A549 (cell line): ENCODE data around the gene ENPP4. TPM values are rescaled to one million over a fixed set of nuclear protein-coding genes. Genes with fewer than 3 reads are reported as not detected.
"Not testable (repeated sequence)": the region's sequence is repeated elsewhere in the genome, so short reads cannot be mapped to it uniquely, and the experiment has no call there.

Experiments
- ATAC-seq, 2 experiments: fragments of 200-7000 bp in 1 of 2; fragments of >200 bp in 1 of 2; cut with Nextera tagmentation in 1 of 2; cut with Tn5 transposase in 1 of 2; 3 replicates each; pipeline versions ENCODE4 v1.8.0 to v1.9.1; 2018 to 2020; ENCODE audit warnings: mild to moderate bottlenecking in 1 of 2, moderate library complexity in 1 of 2
- CTCF ChIA-PET: fragments of 300-600 bp; sonication (Branson Sonifier 250); formaldehyde crosslinking; extraction: SDS; loops from one replicate; lab custom pipeline; 2021; ENCODE audit warnings: antibody characterized with exemption, inconsistent platforms; lab: Yijun Ruan, JAX
- POLR2A ChIA-PET: fragments of 350-600 bp; formaldehyde crosslinking; extraction: SDS; loops from one replicate; lab custom pipeline; 2021; ENCODE audit warnings: antibody characterized with exemption, inconsistent platforms; lab: Yijun Ruan, JAX
- DNase-seq, 2 experiments: peaks; one replicate each; pipeline versions ENCODE4 v3.0.0 to v3.0.0-alpha.2; 2011 to 2016; ENCODE audit warnings: low read depth in 1 of 2, low spot score in 1 of 2
- FAIRE-seq: peaks from 2 replicates; lab custom pipeline; 2011; peaks lifted over from hg19 to GRCh38; lab: Jason Lieb, UNC
- H3K27ac ChIP-seq, 2 experiments: fragments of >200 bp; sonication (Bioruptor Twin); formaldehyde crosslinking; 3 replicates each; pipeline ENCODE4 v1.5.1; 2016 to 2017
- H3K4me1 ChIP-seq: fragments of >200 bp; sonication (Bioruptor Twin); formaldehyde crosslinking; 3 replicates; pipeline ENCODE4 v1.6.1; 2016
- H3K4me2 ChIP-seq: fragments of >200 bp; sonication (Bioruptor Twin); formaldehyde crosslinking; 3 replicates; pipeline ENCODE4 v1.6.1; 2016
- H3K4me3 ChIP-seq: fragments of >200 bp; sonication (Bioruptor Twin); formaldehyde crosslinking; 3 replicates; pipeline ENCODE4 v1.5.1; 2016
- H3K9me3 ChIP-seq: fragments of >200 bp; sonication (Bioruptor Twin); formaldehyde crosslinking; 3 replicates; pipeline ENCODE4 v1.6.1; 2016
- BCL3 ChIP-seq: fragments of >200 bp; sonication (Bioruptor Twin); formaldehyde crosslinking; IDR thresholded peaks from 3 replicates; pipeline ENCODE4 v1.6.1; 2016
- BHLHE40 ChIP-seq: IDR thresholded peaks from 2 replicates; pipeline ENCODE4 v1.6.1; 2012; ENCODE audit warnings: low read depth, low read length, inconsistent platforms
- FOSL2 ChIP-seq, 2 experiments: fragments of 450-650 bp in 1 of 2; fragments of >200 bp in 1 of 2; sonication (Bioruptor Twin) in 1 of 2; formaldehyde crosslinking; IDR thresholded peaks; 2 replicates each; pipeline versions ENCODE4 v1.5.0 to v1.6.1; 2016 to 2020; ENCODE audit warnings: mild to moderate bottlenecking in 1 of 2, moderate library complexity in 1 of 2
- HOXB5 ChIP-seq: fragments of 250-450 bp; sonication (Bioruptor Pico); IDR thresholded peaks from 2 replicates; pipeline ENCODE4 v1.5.0; 2020; ENCODE audit warnings: mild to moderate bottlenecking, moderate library complexity
- JUNB ChIP-seq: fragments of >200 bp; sonication (Bioruptor Twin); formaldehyde crosslinking; IDR thresholded peaks from 2 replicates; pipeline ENCODE4 v1.6.1; 2016
- MAFK ChIP-seq: fragments of 450-650 bp; IDR thresholded peaks from 2 replicates; pipeline ENCODE4 v1.6.1; 2014; ENCODE audit not compliant: partially characterized antibody
- NPAS2 ChIP-seq: fragments of 250-450 bp; sonication (Bioruptor Pico); IDR thresholded peaks from 2 replicates; pipeline ENCODE4 v1.8.0; 2022; ENCODE audit warnings: mild to moderate bottlenecking, moderate library complexity, borderline replicate concordance
- PHF8 ChIP-seq: fragments of 200-600 bp; sonication (generic); IDR thresholded peaks from 2 replicates; pipeline ENCODE4 v1.6.1; 2016; ENCODE audit warnings: low read depth, mild to moderate bottlenecking, antibody characterized with exemption, moderate library complexity, borderline replicate concordance
- POLR2A ChIP-seq: IDR thresholded peaks from 2 replicates; pipeline ENCODE4 v1.6.1; 2012; ENCODE audit warnings: mild to moderate bottlenecking, low read length
- RFX5 ChIP-seq: fragments of 450-650 bp; IDR thresholded peaks from 2 replicates; pipeline ENCODE4 v1.7.1; 2014; ENCODE audit warnings: antibody characterized with exemption, mild to moderate bottlenecking, moderate library complexity
- RNF2 ChIP-seq: fragments of 200-600 bp; sonication (generic); IDR thresholded peaks from 2 replicates; pipeline ENCODE4 v1.6.1; 2016; ENCODE audit warnings: low read depth, mild to moderate bottlenecking, antibody characterized with exemption, moderate library complexity, borderline replicate concordance
- SMC3 ChIP-seq: fragments of >200 bp; sonication (Bioruptor Twin); formaldehyde crosslinking; IDR thresholded peaks from 3 replicates; pipeline ENCODE4 v1.6.1; 2018; ENCODE audit warnings: inconsistent platforms
- ZNF302 ChIP-seq: fragments of 250-450 bp; sonication (Bioruptor Pico); IDR thresholded peaks from 2 replicates; pipeline ENCODE4 v1.9.0; 2021; ENCODE audit warnings: inconsistent platforms, mild to moderate bottlenecking, moderate library complexity
- WGBS: methylation state at CpG from one replicate; pipeline ENCODE4 v1.1.6; 2017; ENCODE audit errors: missing lambda C conversion rate; 5-methylcytosine and 5-hydroxymethylcytosine counted together
- polyA plus RNA-seq, 4 experiments: library from polyadenylated mRNA; depleted of rRNA in 3 of 4; stranded (reverse); fragments of >200 nt; fragmentation: RNase III in 1 of 4; extraction: RNeasy Plus Mini Kit Qiagen cat#74134 plus additional on column Dnase treatment in 1 of 4; gene quantifications; 2 replicates in 3 of 4; 3 replicates in 1 of 4; pipeline ENCODE4 v1.2.3, GENCODE V29; 2011 to 2017
- TF ChIP-seq, protein P1 (sequence below): IDR thresholded peaks from 2 replicates; pipeline ENCODE4 v1.6.1; 2012; ENCODE audit warnings: low read depth, borderline replicate concordance
- TF ChIP-seq, protein P2 (sequence below): fragments of 250-450 bp; sonication (Bioruptor Pico); IDR thresholded peaks from 2 replicates; pipeline ENCODE4 v1.5.0; 2020; ENCODE audit warnings: low read depth, mild to moderate bottlenecking, moderate library complexity

Gene ENPP4
- polyA plus RNA-seq, 2 of the 4 experiments (the other 2 are of a cell fraction): 0.65 to 1.0 TPM

GRCh38 chr6:46138281-46138680, 8.5 kb downstream of the ENPP4 start:
- POLR2A ChIA-PET: no interaction called here
- 0% methylated on average over 1 of the region's 1 CpG for WGBS
- CTCF ChIA-PET: no interaction called here
- no peak for ATAC-seq
- Histone ChIP-seq H3K4me1 (no peaks in the 10 kb centered on the region), H3K4me2 (no peak overlapping the region), H3K27ac (no peak overlapping the region), H3K4me3 (no peak overlapping the region), H3K9me3 (no peaks in the 10 kb centered on the region)
- DNase-seq: no peak
- no peak for FAIRE-seq
- TF ChIP-seq ZNF302 (CRISPR knock-in tag) (no peak), RNF2 (no peak), HOXB5 (CRISPR knock-in tag) (no peak), BHLHE40 (no peak), MAFK (no peak), PHF8 (no peak), JUNB (no peak), FOSL2 (IDR thresholded peaks at IDR 0.05) (no peak), FOSL2 (CRISPR knock-in tag; IDR thresholded peaks at IDR 0.05) (no peak)
- TF ChIP-seq, protein P1, sequence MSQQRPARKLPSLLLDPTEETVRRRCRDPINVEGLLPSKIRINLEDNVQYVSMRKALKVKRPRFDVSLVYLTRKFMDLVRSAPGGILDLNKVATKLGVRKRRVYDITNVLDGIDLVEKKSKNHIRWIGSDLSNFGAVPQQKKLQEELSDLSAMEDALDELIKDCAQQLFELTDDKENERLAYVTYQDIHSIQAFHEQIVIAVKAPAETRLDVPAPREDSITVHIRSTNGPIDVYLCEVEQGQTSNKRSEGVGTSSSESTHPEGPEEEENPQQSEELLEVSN: no peak

GRCh38 chr6:46144270-46144669, 14.5 kb downstream of the ENPP4 start:
- no peak overlapping the region for H3K27ac ChIP-seq
- FAIRE-seq: no peak
- POLR2A ChIA-PET: no interaction called here
- WGBS: 89% methylated on average over 1 of the region's 1 CpG
- ATAC-seq: no peak
- TF ChIP-seq RNF2: no peak
- no peak for TF ChIP-seq NPAS2 (CRISPR knock-in tag)
- TF ChIP-seq SMC3: no peak
- TF ChIP-seq, protein P1: no peak
- TF ChIP-seq POLR2A: no peak
- TF ChIP-seq RFX5: no peak
- no peak for TF ChIP-seq BCL3
- H3K9me3 ChIP-seq: no peaks in the 10 kb centered on the region
- no peak overlapping the region for H3K4me3 ChIP-seq
- no peak for DNase-seq
- no peaks in the 10 kb centered on the region for H3K4me1 ChIP-seq
- H3K4me2 ChIP-seq: no peak overlapping the region
- CTCF ChIA-PET: no interaction called here

DNA sequence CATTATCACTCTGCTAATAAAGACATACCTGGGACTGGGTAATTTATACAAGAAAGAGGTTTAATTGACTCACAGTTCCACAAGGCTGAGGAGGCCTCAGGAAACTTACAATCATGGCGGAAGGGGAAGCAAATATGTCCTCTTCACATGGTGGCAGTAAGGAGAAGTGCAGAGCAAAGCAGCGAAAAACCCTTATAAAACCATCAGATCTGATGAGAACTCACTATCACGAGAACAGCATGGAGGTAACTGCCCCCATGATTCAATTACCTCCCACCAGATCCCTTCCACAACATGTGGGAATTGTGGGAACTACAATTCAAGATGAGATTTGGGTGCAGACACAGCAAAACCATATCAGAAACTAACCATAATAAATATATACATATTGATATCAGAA, 19.3 kb downstream of the ENPP4 start:
- ATAC-seq, CTCF ChIA-PET, H3K4me1 ChIP-seq, POLR2A ChIA-PET, FAIRE-seq, H3K9me3 ChIP-seq, H3K4me3 ChIP-seq, DNase-seq, H3K4me2 ChIP-seq, H3K27ac ChIP-seq: not testable (repeated sequence)
- 20% methylated on average over 3 of the region's 3 CpGs for WGBS

GRCh38 chr6:46156701-46157100, 26.9 kb downstream of the ENPP4 start:
- CTCF ChIA-PET: no interaction called here

More at GRCh38 chr6:46156701-46157100, 26.9 kb downstream of the ENPP4 start:
- Histone ChIP-seq H3K4me2 (no peak overlapping the region), H3K27ac (no peak overlapping the region), H3K4me3 (no peak overlapping the region), H3K4me1 (no peaks in the 10 kb centered on the region), H3K9me3 (no peaks in the 10 kb centered on the region)
- DNase-seq (no peak), ATAC-seq (no peak), FAIRE-seq (no peak)
- POLR2A ChIA-PET: no interaction called here
- TF ChIP-seq, protein P2, sequence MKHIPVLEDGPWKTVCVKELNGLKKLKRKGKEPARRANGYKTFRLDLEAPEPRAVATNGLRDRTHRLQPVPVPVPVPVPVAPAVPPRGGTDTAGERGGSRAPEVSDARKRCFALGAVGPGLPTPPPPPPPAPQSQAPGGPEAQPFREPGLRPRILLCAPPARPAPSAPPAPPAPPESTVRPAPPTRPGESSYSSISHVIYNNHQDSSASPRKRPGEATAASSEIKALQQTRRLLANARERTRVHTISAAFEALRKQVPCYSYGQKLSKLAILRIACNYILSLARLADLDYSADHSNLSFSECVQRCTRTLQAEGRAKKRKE (CRISPR knock-in tag): no peak
